Parathyroid adenoma (tissue), 2 donors: ENCODE measurements around the gene TNFRSF8.
"Not testable (repeated sequence)": the region's sequence is repeated elsewhere in the genome, so short reads cannot be mapped to it uniquely, and the experiment has no call there.

ENCODE experiments used
- H2AFZ ChIP-seq: fragments of 300-600 bp; sonication (generic); one replicate; pipeline ENCODE4 v1.7.0; 2017; ENCODE audit warnings: antibody characterized with exemption, mild to moderate bottlenecking
- H3K27ac ChIP-seq: fragments of 300-600 bp; sonication (generic); one replicate; pipeline ENCODE4 v1.7.0; 2017
- H3K27me3 ChIP-seq: fragments of 300-600 bp; sonication (generic); one replicate; pipeline ENCODE4 v1.7.0; 2017; ENCODE audit warnings: low read length; ENCODE audit not compliant: control insufficient read depth, insufficient read depth
- H3K36me3 ChIP-seq: fragments of 300-600 bp; sonication (generic); one replicate; pipeline ENCODE4 v1.7.0; 2017; ENCODE audit warnings: low read length; ENCODE audit not compliant: control insufficient read depth, insufficient read depth
- H3K4me1 ChIP-seq: fragments of 300-600 bp; sonication (generic); one replicate; pipeline ENCODE4 v1.7.0; 2017; ENCODE audit warnings: control low read depth
- H3K4me2 ChIP-seq: fragments of 300-600 bp; sonication (generic); one replicate; pipeline ENCODE4 v1.7.0; 2017; ENCODE audit warnings: low read length
- H3K4me3 ChIP-seq: fragments of 300-600 bp; sonication (generic); one replicate; pipeline ENCODE4 v1.7.0; 2017; ENCODE audit warnings: low read depth, low read length
- H3K79me2 ChIP-seq: fragments of 300-600 bp; sonication (generic); one replicate; pipeline ENCODE4 v1.7.0; 2017; ENCODE audit warnings: control low read depth
- H3K9ac ChIP-seq: fragments of 300-600 bp; sonication (generic); one replicate; pipeline ENCODE4 v1.7.0; 2017; ENCODE audit warnings: mild to moderate bottlenecking
- H3K9me3 ChIP-seq: fragments of 300-600 bp; sonication (generic); one replicate; pipeline ENCODE4 v1.7.0; 2017; ENCODE audit warnings: low read length; ENCODE audit not compliant: control insufficient read depth
- TF ChIP-seq, protein P1 (sequence below): fragments of 300-600 bp; sonication (generic); IDR thresholded peaks from one replicate; pipeline ENCODE4 v1.7.0; 2017; ENCODE audit warnings: antibody characterized with exemption, mild to moderate bottlenecking
- donor health status: primary hyperparathyroidism.

The TNFRSF8 gene

DNA sequence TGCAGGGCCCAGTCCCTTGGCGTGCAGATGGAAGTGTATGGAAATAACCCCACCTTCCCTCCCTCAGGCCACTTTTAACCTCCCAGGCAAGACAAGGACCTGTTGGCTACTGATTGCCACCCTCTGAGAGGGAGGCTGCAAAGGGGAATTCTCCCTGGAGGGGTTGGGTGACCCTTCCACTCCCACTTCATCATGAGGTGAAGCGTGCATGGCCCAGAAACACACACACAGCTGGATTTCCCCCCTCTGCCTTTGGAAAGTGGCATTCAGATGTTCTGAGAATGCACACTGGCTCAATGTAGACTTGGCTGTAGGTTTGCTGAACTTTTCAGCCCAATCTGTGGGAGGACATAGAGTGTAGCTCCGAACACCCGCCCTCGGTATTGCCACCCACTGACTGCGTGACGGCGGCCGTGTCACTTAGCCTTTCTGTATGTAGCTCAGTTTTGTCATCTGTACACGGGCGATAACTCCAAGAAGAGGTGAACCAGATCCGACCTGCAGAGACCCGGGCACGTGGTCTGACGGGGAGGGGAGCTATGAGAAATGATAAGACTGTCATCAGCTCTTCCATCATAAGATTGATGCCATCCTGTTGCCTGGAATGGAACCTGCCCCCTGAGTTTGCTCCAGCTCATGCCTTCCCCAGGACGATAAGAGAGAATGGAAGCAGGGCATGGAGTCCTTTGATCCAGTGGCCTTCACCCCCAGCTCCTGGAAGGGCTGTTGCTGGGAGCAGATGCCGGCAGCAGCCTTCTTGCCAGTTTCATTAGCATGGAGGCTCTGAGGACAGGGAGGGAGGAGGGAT is 24.5 kb upstream of the TNFRSF8 start:
- H3K9ac ChIP-seq: no peak overlapping the region

DNA sequence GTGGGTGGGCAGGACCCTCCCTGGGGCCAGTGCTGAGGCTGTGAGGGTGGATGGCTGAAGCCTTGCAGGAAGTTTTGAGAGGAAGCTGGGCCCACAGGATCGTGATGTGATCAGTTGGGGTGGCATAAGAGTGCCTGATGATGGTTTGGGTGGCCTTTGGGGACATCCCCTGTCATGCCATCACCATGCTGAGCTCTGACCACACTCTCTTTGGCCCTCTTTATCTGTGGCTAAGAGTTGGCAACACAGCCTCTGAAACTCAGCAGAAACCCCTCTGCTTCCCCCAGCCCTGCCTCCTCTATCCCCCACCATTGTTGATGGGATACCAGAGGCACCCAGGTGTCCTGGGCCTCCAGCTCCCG is 24.0 kb upstream of the TNFRSF8 start:
- H3K27ac ChIP-seq: no peak overlapping the region
- H3K4me1 ChIP-seq: no peaks in the 10 kb centered on the region
- H3K9me3 ChIP-seq: no peaks in the 10 kb centered on the region
- no peak overlapping the region for H3K4me3 ChIP-seq
- no peaks in the 10 kb centered on the region for H3K79me2 ChIP-seq
- H2AFZ ChIP-seq: no peak overlapping the region
- no peak overlapping the region for H3K9ac ChIP-seq
- H3K4me2 ChIP-seq: no peak overlapping the region
- no peaks in the 10 kb centered on the region for H3K27me3 ChIP-seq
- no peaks in the 10 kb centered on the region for H3K36me3 ChIP-seq
- TF ChIP-seq, protein P1, sequence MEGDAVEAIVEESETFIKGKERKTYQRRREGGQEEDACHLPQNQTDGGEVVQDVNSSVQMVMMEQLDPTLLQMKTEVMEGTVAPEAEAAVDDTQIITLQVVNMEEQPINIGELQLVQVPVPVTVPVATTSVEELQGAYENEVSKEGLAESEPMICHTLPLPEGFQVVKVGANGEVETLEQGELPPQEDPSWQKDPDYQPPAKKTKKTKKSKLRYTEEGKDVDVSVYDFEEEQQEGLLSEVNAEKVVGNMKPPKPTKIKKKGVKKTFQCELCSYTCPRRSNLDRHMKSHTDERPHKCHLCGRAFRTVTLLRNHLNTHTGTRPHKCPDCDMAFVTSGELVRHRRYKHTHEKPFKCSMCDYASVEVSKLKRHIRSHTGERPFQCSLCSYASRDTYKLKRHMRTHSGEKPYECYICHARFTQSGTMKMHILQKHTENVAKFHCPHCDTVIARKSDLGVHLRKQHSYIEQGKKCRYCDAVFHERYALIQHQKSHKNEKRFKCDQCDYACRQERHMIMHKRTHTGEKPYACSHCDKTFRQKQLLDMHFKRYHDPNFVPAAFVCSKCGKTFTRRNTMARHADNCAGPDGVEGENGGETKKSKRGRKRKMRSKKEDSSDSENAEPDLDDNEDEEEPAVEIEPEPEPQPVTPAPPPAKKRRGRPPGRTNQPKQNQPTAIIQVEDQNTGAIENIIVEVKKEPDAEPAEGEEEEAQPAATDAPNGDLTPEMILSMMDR: no peak

More for the DNA sequence above, 24.5 kb upstream of the TNFRSF8 start:
- Histone ChIP-seq H3K27ac (no peak overlapping the region), H3K4me1 (no peaks in the 10 kb centered on the region), H2AFZ (no peak overlapping the region), H3K36me3 (no peaks in the 10 kb centered on the region), H3K79me2 (no peaks in the 10 kb centered on the region), H3K4me2 (no peak overlapping the region), H3K4me3 (no peak overlapping the region), H3K9me3 (no peaks in the 10 kb centered on the region), H3K27me3 (no peaks in the 10 kb centered on the region)
- TF ChIP-seq, protein P1: no peak

DNA sequence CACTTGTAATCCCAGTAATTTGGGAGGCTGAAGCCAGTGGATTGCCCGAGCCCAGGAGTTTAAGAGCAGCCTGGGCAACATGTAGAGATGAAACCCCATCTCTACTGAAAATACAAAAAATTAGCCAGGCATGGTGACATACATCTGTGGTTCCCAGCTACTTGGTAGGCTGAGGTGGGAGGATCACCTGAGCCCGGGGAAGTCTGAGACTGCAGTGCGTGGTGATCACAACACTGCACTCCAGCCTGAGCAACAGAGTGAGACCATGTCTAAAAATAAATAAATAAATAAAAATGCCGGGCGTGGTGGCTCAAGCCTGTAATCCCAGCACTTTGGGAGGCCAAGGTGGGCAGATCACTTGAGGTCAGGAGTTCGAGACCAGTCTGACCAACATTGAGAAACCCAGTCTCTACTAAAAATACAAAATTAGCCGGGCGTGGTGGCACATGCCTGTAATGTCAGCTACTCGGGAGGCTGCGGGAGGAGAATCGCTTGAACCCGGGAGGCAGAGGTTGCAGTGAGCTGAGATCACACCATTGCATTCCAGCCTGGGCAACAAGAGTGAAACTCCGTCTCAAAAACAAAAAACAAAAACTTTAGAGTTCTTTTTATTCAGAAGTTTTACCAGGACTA is 23.2 kb upstream of the TNFRSF8 start:
- H3K4me3 ChIP-seq, H3K27ac ChIP-seq: not testable (repeated sequence)

DNA sequence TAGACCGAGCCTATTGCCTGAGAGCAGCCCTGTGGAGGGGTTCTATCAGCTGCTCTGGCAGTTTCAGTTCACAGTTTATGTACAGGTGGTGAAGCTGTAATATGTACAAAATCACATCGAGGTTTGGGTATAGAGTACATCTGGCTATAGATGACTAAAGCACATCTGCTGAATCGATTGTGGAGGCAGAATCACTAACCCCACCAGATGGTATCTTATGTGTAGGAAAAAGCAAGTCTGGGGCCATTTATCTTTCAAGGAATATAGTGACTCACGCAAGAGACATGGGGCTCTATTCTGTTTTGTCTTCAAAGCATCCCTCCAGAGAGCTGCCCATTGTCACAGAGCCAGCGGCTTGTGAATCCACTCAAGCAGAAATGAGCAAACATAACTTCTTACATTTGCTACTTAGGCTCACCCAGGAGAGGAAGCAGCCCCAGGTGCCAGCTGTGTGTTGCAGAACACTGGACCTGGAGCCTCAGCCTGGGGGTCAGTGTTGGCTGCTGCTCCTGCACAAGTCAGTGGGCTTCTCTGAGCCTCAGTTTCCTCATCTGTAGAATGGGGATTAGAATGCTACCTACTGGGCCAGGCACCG is 22.5 kb upstream of the TNFRSF8 start:
- no peaks in the 10 kb centered on the region for H3K4me1 ChIP-seq
- no peaks in the 10 kb centered on the region for H3K27me3 ChIP-seq
- no peak overlapping the region for H3K9ac ChIP-seq
- TF ChIP-seq, protein P1: no peak
- no peak overlapping the region for H3K4me2 ChIP-seq
- H2AFZ ChIP-seq: no peak overlapping the region
- no peak overlapping the region for H3K27ac ChIP-seq
- no peak overlapping the region for H3K4me3 ChIP-seq
- no peaks in the 10 kb centered on the region for H3K79me2 ChIP-seq
- H3K36me3 ChIP-seq: no peaks in the 10 kb centered on the region
- H3K9me3 ChIP-seq: no peaks in the 10 kb centered on the region

More for the DNA sequence above, 23.2 kb upstream of the TNFRSF8 start:
- not testable (repeated sequence) for H3K4me1 ChIP-seq, H2AFZ ChIP-seq, H3K9ac ChIP-seq, H3K27me3 ChIP-seq, H3K9me3 ChIP-seq, H3K79me2 ChIP-seq, H3K4me2 ChIP-seq, H3K36me3 ChIP-seq

DNA sequence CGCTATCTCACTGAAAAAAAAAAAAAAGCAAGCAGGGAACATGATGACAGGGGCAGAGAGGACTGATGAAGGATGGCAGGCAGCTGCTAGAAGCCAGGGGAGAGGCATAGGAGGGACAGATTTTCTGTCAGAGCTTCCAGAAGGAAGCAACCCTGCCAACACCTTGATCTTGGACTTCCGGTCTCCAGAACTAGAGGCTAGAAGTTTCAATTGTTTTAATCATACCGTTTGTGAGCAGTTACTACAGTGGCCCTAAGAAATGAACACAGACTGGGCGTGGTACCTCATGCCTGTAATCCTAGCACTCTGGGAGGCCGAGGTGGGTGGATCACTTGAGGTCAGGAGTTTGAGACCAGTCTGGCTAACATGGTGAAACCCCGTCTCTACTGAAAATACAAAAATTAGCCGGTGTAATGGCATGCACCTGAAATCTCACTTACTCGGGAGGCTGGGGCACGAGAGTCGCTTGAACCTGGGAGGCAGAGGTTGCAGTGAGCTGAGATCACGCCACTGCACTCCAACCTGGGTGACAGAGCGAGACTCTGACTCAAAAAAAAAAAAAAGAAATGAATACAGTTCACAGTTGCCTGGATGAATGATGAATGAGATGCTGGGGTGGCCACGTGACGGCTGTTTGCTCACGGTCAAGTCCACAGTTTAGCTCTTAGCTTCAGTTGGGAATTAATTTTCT is 18.8 kb upstream of the TNFRSF8 start:
- not testable (repeated sequence) for H3K9ac ChIP-seq, H3K79me2 ChIP-seq, H3K9me3 ChIP-seq, H3K4me2 ChIP-seq, H3K4me1 ChIP-seq, H3K27me3 ChIP-seq, H3K4me3 ChIP-seq, H2AFZ ChIP-seq, H3K27ac ChIP-seq, H3K36me3 ChIP-seq
